AG04449 (cell line): Measurements from ENCODE around the gene CBFA2T2.

Experiments used
- CTCF ChIA-PET: fragments of 350-600 bp; formaldehyde crosslinking; extraction: SDS; loops from one replicate; lab custom pipeline; 2021; ENCODE audit warnings: antibody characterized with exemption; lab: Yijun Ruan, JAX
- POLR2A ChIA-PET: fragments of 400-600, 350-600 bp; formaldehyde crosslinking; extraction: SDS; loops from one replicate; lab custom pipeline; 2020; ENCODE audit warnings: antibody characterized with exemption, inconsistent platforms; lab: Yijun Ruan, JAX
- DNase-seq: peaks from one replicate; pipeline ENCODE4 v3.0.0-alpha.2; 2010; ENCODE audit warnings: low read depth, low spot score
- H3K4me3 ChIP-seq: 2 replicates; pipeline ENCODE4 v1.5.1; 2011; ENCODE audit warnings: low read depth, mild to moderate bottlenecking, control low read depth, low read length
- TF ChIP-seq, protein P1 (sequence below): IDR thresholded peaks from one replicate; pipeline ENCODE4 v1.5.1; 2011; ENCODE audit warnings: mild to moderate bottlenecking, moderate library complexity, low read length, control low read depth, inconsistent platforms; ENCODE audit not compliant: insufficient read depth; ENCODE audit errors: missing control alignments

CBFA2T2 gene

DNA sequence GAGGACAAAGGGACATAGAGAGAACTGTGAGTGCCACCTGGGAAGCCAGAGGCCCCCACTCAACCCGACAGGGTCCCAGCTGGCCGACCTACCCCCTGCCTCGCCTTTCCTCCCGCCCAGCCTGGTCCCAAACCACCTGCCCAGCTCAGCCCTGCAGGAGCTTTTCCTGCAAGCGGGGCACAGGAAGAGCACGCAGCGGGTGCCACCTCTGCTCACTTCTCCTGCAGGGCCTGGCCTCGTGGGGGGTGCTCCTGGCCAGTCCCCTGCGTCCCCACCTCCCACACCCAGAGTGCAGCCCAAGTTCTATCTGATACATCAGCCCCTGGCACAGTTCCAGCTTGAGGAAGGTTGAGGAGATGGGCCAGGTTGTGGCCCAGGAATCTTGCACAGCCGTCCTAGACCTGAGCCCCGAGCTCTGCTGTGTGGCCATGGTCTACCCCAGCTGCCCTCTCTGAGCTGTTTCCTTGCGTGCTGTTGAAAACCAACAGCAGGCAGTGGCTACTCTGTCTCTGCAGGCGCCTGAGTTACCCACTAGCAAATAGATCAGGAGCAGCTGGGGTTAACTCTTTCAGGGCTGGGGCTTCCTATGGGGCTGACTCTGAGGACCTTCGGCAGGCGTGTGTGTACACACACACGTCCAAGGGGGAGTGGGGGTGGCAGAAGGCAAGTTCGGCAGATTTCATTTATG, 182.7 kb downstream of the CBFA2T2 start:
- TF ChIP-seq, protein P1, sequence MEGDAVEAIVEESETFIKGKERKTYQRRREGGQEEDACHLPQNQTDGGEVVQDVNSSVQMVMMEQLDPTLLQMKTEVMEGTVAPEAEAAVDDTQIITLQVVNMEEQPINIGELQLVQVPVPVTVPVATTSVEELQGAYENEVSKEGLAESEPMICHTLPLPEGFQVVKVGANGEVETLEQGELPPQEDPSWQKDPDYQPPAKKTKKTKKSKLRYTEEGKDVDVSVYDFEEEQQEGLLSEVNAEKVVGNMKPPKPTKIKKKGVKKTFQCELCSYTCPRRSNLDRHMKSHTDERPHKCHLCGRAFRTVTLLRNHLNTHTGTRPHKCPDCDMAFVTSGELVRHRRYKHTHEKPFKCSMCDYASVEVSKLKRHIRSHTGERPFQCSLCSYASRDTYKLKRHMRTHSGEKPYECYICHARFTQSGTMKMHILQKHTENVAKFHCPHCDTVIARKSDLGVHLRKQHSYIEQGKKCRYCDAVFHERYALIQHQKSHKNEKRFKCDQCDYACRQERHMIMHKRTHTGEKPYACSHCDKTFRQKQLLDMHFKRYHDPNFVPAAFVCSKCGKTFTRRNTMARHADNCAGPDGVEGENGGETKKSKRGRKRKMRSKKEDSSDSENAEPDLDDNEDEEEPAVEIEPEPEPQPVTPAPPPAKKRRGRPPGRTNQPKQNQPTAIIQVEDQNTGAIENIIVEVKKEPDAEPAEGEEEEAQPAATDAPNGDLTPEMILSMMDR, result no peak
- DNase-seq, result no peak
- H3K4me3 ChIP-seq, result peak overlapping the region; percentile 71
- CTCF ChIA-PET, result no interaction called here
- POLR2A ChIA-PET, result interaction anchor here (0.8 to 1.8 kb wide), 2 partner anchors 9 kb away, joined by 3 to 5 read pairs; no protein-coding TSS in a partner anchor

DNA sequence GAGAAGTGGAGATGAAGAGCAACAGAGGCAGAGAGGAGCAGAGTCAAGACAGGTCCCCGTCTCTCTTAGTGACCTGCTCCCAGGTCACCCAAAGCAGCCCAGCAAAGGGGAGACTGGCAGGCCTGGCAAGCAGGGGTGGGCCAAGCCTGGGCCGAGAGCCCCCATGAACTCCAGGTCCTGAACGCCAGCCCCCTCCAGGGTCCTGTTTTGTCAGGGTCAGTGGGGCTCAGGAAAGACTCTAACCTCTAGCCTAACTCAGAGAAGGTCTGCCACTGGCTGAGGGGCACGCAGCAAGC, 183.2 kb downstream of the CBFA2T2 start:
- POLR2A ChIA-PET, result interaction anchor here (0.8 kb wide), 1 partner anchor 8 kb away, joined by 3 read pairs; no protein-coding TSS in a partner anchor
- CTCF ChIA-PET, result no interaction called here
- no peak for DNase-seq
- TF ChIP-seq, protein P1, result no peak
- peak overlapping the region; percentile 71 for H3K4me3 ChIP-seq

DNA sequence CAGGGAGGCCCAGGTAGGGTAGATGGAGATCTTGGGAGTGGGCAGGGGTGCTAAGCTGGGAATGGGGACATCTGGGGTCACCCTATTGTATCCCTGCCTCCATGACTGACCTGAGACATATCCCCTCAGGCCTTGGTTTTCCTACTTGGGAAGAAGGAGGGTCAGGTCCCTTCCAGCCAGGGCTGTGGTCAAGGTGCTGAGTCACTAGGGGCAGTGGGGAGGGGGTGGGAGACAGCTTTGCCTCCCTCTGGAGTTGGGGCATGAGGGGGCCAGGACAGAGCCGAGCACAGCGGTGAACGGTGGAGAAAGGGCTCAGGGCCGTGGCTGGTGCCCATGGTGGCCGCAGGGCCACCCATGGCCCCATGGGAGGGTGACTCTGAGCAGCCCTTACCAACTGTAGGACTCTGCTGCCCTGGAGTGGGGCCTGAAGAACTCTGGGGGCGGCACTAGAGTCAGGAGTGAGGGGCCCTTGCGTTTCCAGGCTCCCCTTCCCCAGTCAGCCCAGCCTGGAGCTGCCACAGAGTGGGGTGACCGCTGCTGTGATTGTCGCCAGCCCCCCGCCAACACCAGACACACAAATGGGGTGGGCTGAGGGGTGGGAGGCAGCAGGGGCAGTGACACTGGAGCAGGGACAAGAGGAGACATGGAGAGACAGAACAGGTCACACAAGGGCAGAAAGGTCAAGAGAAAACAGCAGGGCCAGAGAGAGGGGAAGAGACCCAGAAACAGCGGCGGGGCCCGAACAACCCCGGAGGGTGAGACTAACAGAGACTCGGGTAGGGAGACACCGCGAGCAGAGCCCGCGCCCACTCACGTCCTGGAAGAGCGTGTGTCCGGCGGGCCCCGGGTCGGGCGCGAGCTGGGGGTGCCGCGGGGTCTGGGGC, 183.8 kb downstream of the CBFA2T2 start:
- peak overlapping the region; percentile 71 for H3K4me3 ChIP-seq
- ChIA-PET CTCF (no interaction called here), POLR2A (no interaction called here)
- no peak for DNase-seq
- TF ChIP-seq, protein P1, result no peak

DNA sequence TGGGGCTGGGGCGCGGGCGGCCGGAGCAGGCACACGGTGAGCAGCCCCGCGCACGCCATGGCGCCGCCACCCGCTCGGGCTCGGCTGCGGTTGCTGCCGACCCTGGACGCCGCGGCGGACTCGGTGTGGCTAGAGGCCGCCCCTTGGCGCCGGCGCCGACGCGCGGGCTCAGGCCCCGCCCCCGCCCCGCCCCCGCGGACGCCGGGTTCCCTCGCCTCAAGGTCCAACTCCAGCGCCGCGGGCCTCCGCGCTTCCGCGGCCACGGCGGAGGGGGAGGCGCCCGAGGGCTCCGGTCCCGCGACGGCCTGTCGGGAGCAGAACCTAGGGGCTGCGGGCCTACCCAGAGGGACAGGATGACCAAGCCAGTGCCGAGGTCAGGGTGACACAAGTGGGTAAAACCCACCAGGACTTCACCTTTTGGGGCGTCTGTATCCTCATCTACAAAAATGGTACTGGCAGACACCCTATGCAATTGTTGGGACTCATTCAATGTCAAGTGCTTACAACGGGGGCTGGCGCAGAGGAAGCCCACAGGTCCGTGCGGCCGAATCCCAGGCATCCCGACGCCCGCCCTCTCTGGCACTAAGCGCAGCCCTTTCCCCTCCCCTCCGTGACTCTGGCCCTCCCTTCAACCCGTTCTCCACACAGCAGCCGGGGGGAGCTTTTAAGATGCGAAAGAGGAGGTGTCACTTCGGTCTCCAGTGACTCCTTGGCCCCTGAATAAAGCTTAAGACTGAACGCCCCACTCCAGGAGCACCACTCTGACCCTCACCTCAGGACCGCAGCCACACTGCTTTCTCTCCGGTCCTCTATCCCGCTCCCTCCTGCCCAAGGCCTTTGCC, 184.6 kb downstream of the CBFA2T2 start, which contains the start of gene NECAB3:
Gene NECAB3, minus strand, starts transcription at position 135 of the 842 bp plus-strand sequence. Its CDS starts 76 bp downstream, at position 59.
- peak within 1 kb of the TSS; percentile 71 for H3K4me3 ChIP-seq
- no peak for DNase-seq
- POLR2A ChIA-PET, result interaction anchor here (0.7 to 1.5 kb wide), 3 partner anchors 8 to 254 kb away, joined by 3 to 10 read pairs (median 3); partner anchors contain the start of gene ACTL10
- CTCF ChIA-PET, result interaction anchor here (0.6 to 2.1 kb wide), 4 partner anchors 11 to 188 kb away, joined by 3 to 7 read pairs (median 4); partner anchors contain the start of gene E2F1
- TF ChIP-seq, protein P1, result no peak

DNA sequence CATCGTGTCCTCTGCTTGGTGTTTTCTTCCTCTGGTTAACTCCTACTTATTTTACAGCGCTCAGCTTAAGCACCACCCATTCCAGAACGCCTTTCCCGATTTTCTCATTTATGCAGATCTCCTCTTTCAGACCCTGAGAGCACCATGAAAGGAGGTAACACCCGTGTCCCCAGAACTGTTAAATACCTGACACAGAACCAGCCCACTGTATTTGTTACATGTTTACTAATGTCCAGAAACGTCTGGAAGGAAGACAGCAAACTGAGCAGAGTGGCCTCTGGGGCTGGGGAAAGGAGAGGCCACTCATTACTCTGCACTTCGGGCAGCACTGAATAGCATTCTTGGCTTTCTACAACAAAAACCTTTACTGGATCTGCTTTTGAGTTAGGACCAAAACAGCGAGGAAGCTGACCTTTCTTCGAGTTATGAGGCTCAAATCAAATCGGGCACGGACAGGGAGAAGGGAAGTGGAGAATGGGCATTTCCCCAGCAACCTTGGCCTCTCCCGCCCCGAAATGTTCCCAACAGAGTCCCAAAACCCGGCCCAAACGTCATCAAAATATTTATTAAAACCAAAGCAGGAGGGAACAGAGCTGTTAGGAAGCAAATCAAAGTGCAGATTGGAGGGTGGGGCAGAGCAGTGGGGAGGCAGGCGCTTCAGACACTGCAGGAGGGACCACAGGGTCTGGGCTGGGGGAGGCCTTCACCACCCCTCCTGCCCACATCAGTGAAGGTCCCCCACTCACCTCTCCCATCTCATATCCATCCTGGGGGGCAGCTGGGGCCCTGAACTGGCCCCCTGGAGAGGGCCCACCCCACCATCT, 185.5 kb downstream of the CBFA2T2 start:
- TF ChIP-seq, protein P1, result no peak
- H3K4me3 ChIP-seq, result peak overlapping the region; percentile 71
- POLR2A ChIA-PET, result interaction anchor here (0.7 to 1.5 kb wide), 3 partner anchors 9 to 255 kb away, joined by 3 to 10 read pairs (median 3); partner anchors contain the start of gene ACTL10
- CTCF ChIA-PET, result interaction anchor here (1.4 to 2.1 kb wide), 3 partner anchors 10 to 188 kb away, joined by 3 to 7 read pairs (median 5); partner anchors contain the start of gene E2F1
- DNase-seq, result no peak
